HG03442 (cell line): ENCODE results near the gene SLC12A3.

Source experiments
- ATAC-seq: cut with Tn5 transposase; IDR thresholded peaks from one replicate; pipeline ENCODE4 v1.9.1; 2021; ENCODE audit warnings: mild to moderate bottlenecking, moderate library complexity; ENCODE audit not compliant: unreplicated experiment

SLC12A3 gene

GRCh38 chr16:56961851-56962281 lies 96.9 kb downstream of the SLC12A3 start, which contains the start of gene CETP:
Gene CETP (plus strand): TSS chr16:56961950. CDS start chr16:56961980, 30 bp downstream.
- no peak for ATAC-seq

- peak; percentile 63 for ATAC-seq
Observed at GRCh38 chr16:56964243-56965148, 99.5 kb downstream of the SLC12A3 start.
